HG03457 (cell line): ENCODE measurements around the gene SEC24B.
"Not testable (repeated sequence)": the region's sequence is repeated elsewhere in the genome, so short reads cannot be mapped to it uniquely, and the experiment has no call there.

ENCODE experiments used
- ATAC-seq: cut with Tn5 transposase; IDR thresholded peaks from one replicate; pipeline ENCODE4 v1.9.1; 2021; ENCODE audit warnings: moderate number of reproducible peaks; ENCODE audit not compliant: unreplicated experiment

The SEC24B gene

GRCh38 chr4:109497511-109497910 is 63.9 kb downstream of the SEC24B start:
- no peak for ATAC-seq

GRCh38 chr4:109499513-109499912 is 65.9 kb downstream of the SEC24B start:
- no peak for ATAC-seq

- ATAC-seq, result no peak
These were observed 73.3 kb downstream of the SEC24B start for GRCh38 chr4:109506890-109507289.

- ATAC-seq, result no peak
These were observed 77.1 kb downstream of the SEC24B start for GRCh38 chr4:109510687-109511086.

GRCh38 chr4:109511414-109511813 is 77.8 kb downstream of the SEC24B start:
- no peak for ATAC-seq

GRCh38 chr4:109513368-109513767 is 79.8 kb downstream of the SEC24B start:
- not testable (repeated sequence) for ATAC-seq

- no peak for ATAC-seq
These were observed 98.6 kb downstream of the SEC24B start for GRCh38 chr4:109532182-109532581.

GRCh38 chr4:109545401-109545800 is 111.8 kb downstream of the SEC24B start:
- no peak for ATAC-seq

- ATAC-seq, result no peak
These were observed 113.8 kb downstream of the SEC24B start for GRCh38 chr4:109547394-109547793.

GRCh38 chr4:109548655-109549054 is 115.0 kb downstream of the SEC24B start:
- no peak for ATAC-seq

GRCh38 chr4:109552237-109552636 is 118.6 kb downstream of the SEC24B start:
- ATAC-seq, result no peak

GRCh38 chr4:109553130-109553529 is 119.5 kb downstream of the SEC24B start:
- no peak for ATAC-seq

GRCh38 chr4:109554971-109555370 is 121.4 kb downstream of the SEC24B start:
- no peak for ATAC-seq

GRCh38 chr4:109557433-109557832 is 123.8 kb downstream of the SEC24B start:
- no peak for ATAC-seq

- ATAC-seq, result not testable (repeated sequence)
These were observed 124.5 kb downstream of the SEC24B start for GRCh38 chr4:109558095-109558494.

GRCh38 chr4:109559625-109559982 is 126.0 kb downstream of the SEC24B start:
- ATAC-seq, result peak; percentile 21

- peak; percentile 92 for ATAC-seq
These were observed 126.5 kb downstream of the SEC24B start, which contains the start of gene MCUB for GRCh38 chr4:109559983-109560686. TSS of gene MCUB (plus strand) at chr4:109560246. CDS start at chr4:109560338, 92 bp downstream.

GRCh38 chr4:109560687-109561461 is 127.3 kb downstream of the SEC24B start:
- peak; percentile 55 for ATAC-seq

- ATAC-seq, result no peak
These were observed 129.0 kb downstream of the SEC24B start for GRCh38 chr4:109562457-109563239.

- no peak for ATAC-seq
These were observed 137.9 kb downstream of the SEC24B start for GRCh38 chr4:109571494-109571893.

GRCh38 chr4:109572154-109572553 is 138.5 kb downstream of the SEC24B start:
- ATAC-seq, result no peak
